ENCODE measurements around the gene SOX18. TPM values are rescaled to one million over a fixed set of nuclear protein-coding genes. Genes with fewer than 3 reads are reported as not detected.
"Not testable (repeated sequence)": the region's sequence is repeated elsewhere in the genome, so short reads cannot be mapped to it uniquely, and the experiment has no call there.

SOX18 gene
- total RNA-seq, 4 donors from 2014 or later: 4.4 to 13.3 (median 7.1) TPM

DNA sequence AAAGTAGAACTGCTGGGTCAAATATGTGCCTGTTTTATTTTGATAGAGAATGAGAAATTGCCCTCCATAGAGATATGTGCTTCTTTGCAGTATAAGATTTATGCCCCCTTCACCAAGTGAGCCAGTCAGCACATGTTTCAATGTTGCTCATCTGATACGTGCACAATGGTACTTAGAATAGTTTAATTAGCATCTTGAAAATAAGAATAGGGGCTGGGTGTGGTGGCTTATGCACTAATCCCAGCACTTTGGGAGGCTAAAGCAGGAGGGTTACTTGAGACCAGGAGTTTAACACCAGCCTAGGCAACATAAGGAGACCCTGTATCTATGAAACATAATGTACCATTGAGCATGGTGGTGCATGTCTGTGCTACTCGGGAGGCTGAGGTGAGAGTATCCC lies 33.8 kb downstream of the SOX18 start:
- no peak overlapping the region for H3K4me3 ChIP-seq
- H3K4me1 ChIP-seq: no peaks in the 10 kb centered on the region
- H3K27me3 ChIP-seq: no peaks in the 10 kb centered on the region
- peaks cover 0 to 92% of the 10 kb centered on the region in 2 donors for H3K36me3 ChIP-seq
- no peak overlapping the region for H3K27ac ChIP-seq
- 75 to 79% methylated on average over 2 of the region's 2 CpGs for WGBS, 2 donors (ENCODE audit: low coverage in 1 of 2)
- no peak for ATAC-seq
- TF ChIP-seq POLR2A (IDR thresholded peaks at IDR 0.05) (no peak), EP300 (IDR thresholded peaks at IDR 0.05) (no peak), CTCF (IDR thresholded peaks at IDR 0.05) (no peak), POLR2AphosphoS5 (IDR thresholded peaks at IDR 0.05) (no peak)
- no peaks in the 10 kb centered on the region for H3K9me3 ChIP-seq

DNA sequence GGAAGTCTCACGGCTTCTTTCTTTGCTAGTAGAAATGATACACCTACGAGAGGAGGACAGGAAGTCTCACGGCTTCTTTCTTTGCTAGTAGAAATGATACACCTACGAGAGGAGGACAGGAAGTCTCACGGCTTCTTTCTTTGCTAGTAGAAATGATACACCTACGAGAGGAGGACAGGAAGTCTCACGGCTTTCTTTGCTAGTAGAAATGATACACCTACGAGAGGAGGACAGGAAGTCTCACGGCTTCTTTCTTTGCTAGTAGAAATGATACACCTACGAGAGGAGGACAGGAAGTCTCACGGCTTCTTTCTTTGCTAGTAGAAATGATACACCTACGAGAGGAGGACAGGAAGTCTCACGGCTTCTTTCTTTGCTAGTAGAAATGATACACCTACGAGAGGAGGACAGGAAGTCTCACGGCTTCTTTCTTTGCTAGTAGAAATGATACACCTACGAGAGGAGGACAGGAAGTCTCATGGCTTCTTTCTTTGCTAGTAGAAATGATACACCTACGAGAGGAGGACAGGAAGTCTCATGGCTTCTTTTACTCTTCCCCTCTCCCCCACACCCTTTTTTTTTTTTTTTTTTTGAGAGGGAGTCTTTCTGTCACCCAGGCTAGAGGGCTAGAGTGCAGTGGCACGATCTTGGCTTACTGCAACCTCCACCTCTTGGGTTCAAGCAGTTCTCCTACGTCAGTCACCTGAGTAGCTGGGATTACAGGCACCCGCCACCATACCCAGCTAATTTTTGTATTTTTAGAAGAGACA lies 36.9 kb downstream of the SOX18 start:
- WGBS, 2 donors (ENCODE audit: low coverage in 1 of 2): 70 to 82% methylated on average over 2 to 4 of the region's 20 CpGs
- not testable (repeated sequence) for ATAC-seq, H3K4me1 ChIP-seq, H3K4me3 ChIP-seq, H3K27me3 ChIP-seq, H3K27ac ChIP-seq, H3K9me3 ChIP-seq
- peaks cover 0 to 92% of the 10 kb centered on the region in 2 donors for H3K36me3 ChIP-seq

- ATAC-seq: no peak
- Histone ChIP-seq H3K27ac (no peak overlapping the region), H3K36me3 (peaks cover 0 to 92% of the 10 kb centered on the region in 2 donors), H3K27me3 (no peaks in the 10 kb centered on the region), H3K4me3 (no peak overlapping the region), H3K9me3 (no peaks in the 10 kb centered on the region), H3K4me1 (peaks cover 0 to 7% (median 0%) of the 10 kb centered on the region in 3 donors)
- 93 to 100% methylated on average over 3 to 5 of the region's 16 CpGs for WGBS, 2 donors (ENCODE audit: low coverage in 1 of 2)
- TF ChIP-seq EP300 (IDR thresholded peaks at IDR 0.05) (no peak), CTCF (IDR thresholded peaks at IDR 0.05) (no peak), POLR2A (IDR thresholded peaks at IDR 0.05) (no peak), POLR2AphosphoS5 (IDR thresholded peaks at IDR 0.05) (no peak)
Observed at GRCh38 chr20:64011366-64011779, 38.1 kb downstream of the SOX18 start.

- peaks cover 0 to 92% of the 10 kb centered on the region in 2 donors for H3K36me3 ChIP-seq
- no peak overlapping the region for H3K27ac ChIP-seq
- no peak for ATAC-seq
- no peaks in the 10 kb centered on the region for H3K9me3 ChIP-seq
- H3K4me3 ChIP-seq: no peak overlapping the region
- no peaks in the 10 kb centered on the region for H3K27me3 ChIP-seq
- peaks cover 0 to 7% (median 0%) of the 10 kb centered on the region in 3 donors for H3K4me1 ChIP-seq
- TF ChIP-seq EP300 (IDR thresholded peaks at IDR 0.05) (no peak), POLR2A (IDR thresholded peaks at IDR 0.05) (no peak), POLR2AphosphoS5 (IDR thresholded peaks at IDR 0.05) (no peak), CTCF (IDR thresholded peaks at IDR 0.05) (no peak)
- 67 to 73% methylated on average over 2 to 8 of the region's 8 CpGs for WGBS, 2 donors (ENCODE audit: low coverage in 1 of 2)
Observed at GRCh38 chr20:64010711-64011237, 38.7 kb downstream of the SOX18 start.

DNA sequence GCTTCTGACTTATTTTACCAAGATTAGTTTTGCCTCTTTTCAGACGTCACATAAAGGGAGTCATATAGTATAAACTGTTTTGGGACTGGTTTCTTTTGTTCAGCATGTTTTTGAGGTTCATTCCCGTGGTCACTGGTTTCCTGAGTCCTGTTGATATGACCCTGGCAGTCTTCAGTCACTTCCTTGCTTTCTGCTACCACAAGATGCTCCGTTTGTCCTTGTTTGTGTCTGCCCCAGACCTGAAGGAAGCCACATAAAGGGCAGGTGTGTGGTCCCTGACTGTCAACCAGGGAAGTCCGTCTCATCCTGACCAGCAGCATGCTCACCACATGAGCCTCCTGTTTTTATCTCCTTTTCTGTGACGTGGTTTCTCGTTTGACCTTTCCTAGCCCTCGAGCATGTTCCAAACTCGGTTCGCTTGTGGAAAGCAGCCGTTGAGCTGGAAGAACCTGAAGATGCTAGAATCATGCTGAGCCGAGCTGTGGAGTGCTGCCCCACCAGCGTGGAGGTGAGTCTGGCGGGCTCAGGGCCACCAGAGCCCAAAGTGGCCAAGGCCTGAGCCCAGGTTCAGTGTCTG lies 39.5 kb downstream of the SOX18 start:
- TF ChIP-seq POLR2AphosphoS5 (IDR thresholded peaks at IDR 0.05): no peak
- TF ChIP-seq POLR2A (IDR thresholded peaks at IDR 0.05): no peak
- TF ChIP-seq CTCF (IDR thresholded peaks at IDR 0.05): no peak
- TF ChIP-seq EP300 (IDR thresholded peaks at IDR 0.05): no peak
- 89 to 90% methylated on average over 5 to 7 of the region's 13 CpGs for WGBS, 2 donors (ENCODE audit: low coverage in 1 of 2)
- Histone ChIP-seq H3K27ac (no peak overlapping the region), H3K4me3 (no peak overlapping the region), H3K36me3 (peaks cover 0 to 92% of the 10 kb centered on the region in 2 donors), H3K27me3 (no peaks in the 10 kb centered on the region), H3K9me3 (no peaks in the 10 kb centered on the region), H3K4me1 (peaks cover 0 to 7% (median 0%) of the 10 kb centered on the region in 3 donors)
- no peak for ATAC-seq

Measured in gastroesophageal sphincter (tissue), 4 donors.